OCI-LY1 (cell line): ENCODE data around the gene PSMD6.

Experiments used
- H2AFZ ChIP-seq: fragments of 200-600 bp; sonication (generic), shearing (Covaris generic); 2 replicates; pipeline ENCODE4 v1.6.0; 2014; ENCODE audit warnings: antibody characterized with exemption, mild to moderate bottlenecking, low read length
- H3F3A ChIP-seq: fragments of 200-600 bp; sonication (generic), shearing (Covaris generic); 2 replicates; pipeline ENCODE4 v1.6.0; 2014; ENCODE audit warnings: mild to moderate bottlenecking, antibody characterized with exemption, low read length, moderate library complexity; ENCODE audit not compliant: insufficient read depth
- H3K27ac ChIP-seq: fragments of 200-600 bp; sonication (generic); 2 replicates; pipeline ENCODE4 v1.5.1; 2014; ENCODE audit warnings: low read length, mixed run types, mild to moderate bottlenecking, low read depth; ENCODE audit not compliant: poor library complexity, severe bottlenecking
- H3K27me3 ChIP-seq: fragments of 200-600 bp; sonication (generic); 2 replicates; pipeline ENCODE4 v1.6.0; 2014; ENCODE audit warnings: antibody characterized with exemption, mild to moderate bottlenecking, low read length, moderate library complexity; ENCODE audit not compliant: insufficient read depth
- H3K36me3 ChIP-seq: fragments of 200-600 bp; sonication (generic); 2 replicates; pipeline ENCODE4 v1.6.1; 2014; ENCODE audit warnings: mild to moderate bottlenecking, antibody characterized with exemption, low read length, moderate library complexity, mixed read lengths; ENCODE audit not compliant: insufficient read depth
- H3K4me1 ChIP-seq: fragments of 200-600 bp; sonication (generic); 2 replicates; pipeline ENCODE4 v1.5.1; 2014; ENCODE audit warnings: mild to moderate bottlenecking, low read length, moderate library complexity; ENCODE audit not compliant: insufficient read depth, severe bottlenecking
- H3K4me2 ChIP-seq: fragments of 200-600 bp; sonication (generic), shearing (Covaris generic); 2 replicates; pipeline ENCODE4 v1.6.1; 2014; ENCODE audit warnings: low read length
- H3K4me3 ChIP-seq: fragments of 200-600 bp; sonication (generic); 2 replicates; pipeline ENCODE4 v1.5.1; 2014; ENCODE audit warnings: low read length, low read depth, mild to moderate bottlenecking, mixed read lengths; ENCODE audit not compliant: poor library complexity, severe bottlenecking
- H3K79me2 ChIP-seq: fragments of 200-600 bp; shearing (Covaris generic); 2 replicates; pipeline ENCODE4 v1.6.1; 2016; ENCODE audit warnings: mixed run types, low read length, mixed read lengths; ENCODE audit not compliant: insufficient read depth
- H3K9ac ChIP-seq: fragments of 200-600 bp; sonication (generic), shearing (Covaris generic); 2 replicates; pipeline ENCODE4 v1.6.1; 2014; ENCODE audit warnings: mild to moderate bottlenecking, low read length, mixed read lengths
- H3K9me2 ChIP-seq: fragments of 200-600 bp; sonication (generic), shearing (Covaris generic); 2 replicates; pipeline ENCODE4 v1.6.1; 2014; ENCODE audit warnings: low read depth, mild to moderate bottlenecking, low read length, mixed read lengths
- H3K9me3 ChIP-seq: fragments of 200-600 bp; shearing (Covaris generic); 2 replicates; pipeline ENCODE4 v1.6.1; 2014; ENCODE audit warnings: low read length, mixed read lengths
- H4K20me1 ChIP-seq: fragments of 200-600 bp; sonication (generic), shearing (Covaris generic); 2 replicates; pipeline ENCODE4 v1.6.0; 2016; ENCODE audit warnings: mild to moderate bottlenecking, low read length; ENCODE audit not compliant: insufficient read depth
- CTCF ChIP-seq: fragments of 200-600 bp; sonication (generic), shearing (Covaris generic); IDR thresholded peaks from 2 replicates; pipeline ENCODE4 v1.5.1; 2017; ENCODE audit warnings: mild to moderate bottlenecking, antibody characterized with exemption, low read length, moderate library complexity, mixed read lengths
- EZH2 ChIP-seq: fragments of 200-600 bp; sonication (generic), shearing (Covaris generic); IDR thresholded peaks from 2 replicates; pipeline ENCODE4 v1.8.0; 2017; ENCODE audit warnings: borderline replicate concordance, mixed run types, mild to moderate bottlenecking, antibody characterized with exemption, low read length, moderate library complexity, mixed read lengths

Gene PSMD6

DNA sequence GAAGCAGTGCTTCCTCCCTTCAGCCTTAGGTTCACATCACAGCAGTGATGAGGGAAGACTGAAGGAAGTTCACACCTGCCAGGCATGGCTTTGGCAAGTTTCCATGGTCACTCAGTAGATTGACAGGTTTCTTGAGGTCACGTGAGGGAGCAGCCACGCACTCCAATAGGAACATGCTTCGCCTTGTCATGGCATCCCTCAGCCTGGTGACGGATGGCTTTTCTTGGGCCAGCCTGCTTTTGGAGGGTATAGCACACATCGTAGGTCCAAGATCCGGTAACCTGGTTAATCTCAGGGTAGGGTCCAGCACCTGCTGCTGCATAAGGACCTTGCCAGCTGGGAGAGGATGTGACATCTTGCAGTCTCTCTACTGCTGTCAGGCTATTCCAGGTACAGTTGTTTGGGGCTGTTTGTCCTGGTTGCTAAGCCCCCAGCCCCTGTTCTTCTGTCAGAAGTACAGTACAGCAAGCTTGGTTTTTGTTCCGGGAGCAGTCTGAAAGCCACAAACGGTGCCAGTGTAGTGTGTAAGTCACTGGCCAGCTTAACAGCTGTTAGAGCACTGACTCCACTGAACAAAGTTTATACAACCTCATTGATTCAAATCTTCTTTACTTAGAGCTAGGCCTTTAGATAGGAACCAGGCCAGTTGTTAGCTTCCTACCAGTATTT is 42.3 kb downstream of the PSMD6 start:
- no peak for TF ChIP-seq EZH2
- TF ChIP-seq CTCF, result no peak

DNA sequence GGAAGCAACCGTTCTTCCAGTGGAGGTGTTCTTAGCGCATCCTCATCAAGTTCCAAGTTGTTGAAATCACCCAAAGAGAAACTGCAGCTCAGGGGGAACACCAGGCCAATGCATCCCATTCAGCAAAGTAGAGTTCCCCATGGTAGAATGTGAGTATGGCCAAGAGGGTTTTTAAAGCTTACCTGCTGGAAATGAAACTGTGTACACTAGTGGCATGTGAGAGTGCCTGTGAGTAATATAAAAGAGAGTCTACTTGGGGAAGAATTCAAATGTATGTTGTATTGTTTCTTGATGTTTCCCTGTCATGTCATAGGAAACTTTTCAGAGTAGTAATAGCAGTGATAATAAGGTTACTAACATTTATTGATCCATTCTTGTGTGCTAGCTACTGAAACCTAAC is 43.3 kb downstream of the PSMD6 start:
- H4K20me1 ChIP-seq, result no peaks in the 10 kb centered on the region
- TF ChIP-seq EZH2 (no peak), CTCF (no peak)
- no peaks in the 10 kb centered on the region for H3K9me2 ChIP-seq
- H3K4me3 ChIP-seq, result no peak overlapping the region
- no peaks in the 10 kb centered on the region for H3K27me3 ChIP-seq
- H2AFZ ChIP-seq, result no peak overlapping the region
- no peak overlapping the region for H3K9ac ChIP-seq
- no peaks in the 10 kb centered on the region for H3F3A ChIP-seq
- H3K27ac ChIP-seq, result no peak overlapping the region
- H3K4me1 ChIP-seq, result no peaks in the 10 kb centered on the region
- H3K36me3 ChIP-seq, result peaks cover 65% of the 10 kb centered on the region
- H3K4me2 ChIP-seq, result no peak overlapping the region
- H3K79me2 ChIP-seq, result no peaks in the 10 kb centered on the region
- no peaks in the 10 kb centered on the region for H3K9me3 ChIP-seq

More for the DNA sequence above, 42.3 kb downstream of the PSMD6 start:
- no peak overlapping the region for H3K4me2 ChIP-seq
- H3K9ac ChIP-seq, result no peak overlapping the region
- H3K4me1 ChIP-seq, result no peaks in the 10 kb centered on the region
- no peak overlapping the region for H3K4me3 ChIP-seq
- H3K79me2 ChIP-seq, result no peaks in the 10 kb centered on the region
- H2AFZ ChIP-seq, result no peak overlapping the region
- no peaks in the 10 kb centered on the region for H4K20me1 ChIP-seq
- H3K27me3 ChIP-seq, result no peaks in the 10 kb centered on the region
- H3K9me3 ChIP-seq, result no peaks in the 10 kb centered on the region
- no peaks in the 10 kb centered on the region for H3K9me2 ChIP-seq
- H3K27ac ChIP-seq, result no peak overlapping the region
- peaks cover 71% of the 10 kb centered on the region for H3K36me3 ChIP-seq
- H3F3A ChIP-seq, result no peaks in the 10 kb centered on the region

- H3F3A ChIP-seq, result no peaks in the 10 kb centered on the region
- H3K9me2 ChIP-seq, result no peaks in the 10 kb centered on the region
- H3K4me2 ChIP-seq, result no peak overlapping the region
- H3K9ac ChIP-seq, result no peak overlapping the region
- peaks cover 60% of the 10 kb centered on the region for H3K36me3 ChIP-seq
- no peaks in the 10 kb centered on the region for H3K4me1 ChIP-seq
- no peak overlapping the region for H3K27ac ChIP-seq
- TF ChIP-seq EZH2 (no peak), CTCF (no peak)
- no peaks in the 10 kb centered on the region for H3K9me3 ChIP-seq
- no peak overlapping the region for H3K4me3 ChIP-seq
- no peaks in the 10 kb centered on the region for H4K20me1 ChIP-seq
- H2AFZ ChIP-seq, result no peak overlapping the region
- no peaks in the 10 kb centered on the region for H3K79me2 ChIP-seq
- H3K27me3 ChIP-seq, result no peaks in the 10 kb centered on the region
These were observed 44.0 kb downstream of the PSMD6 start for GRCh38 chr3:63979093-63979885.
